ENCODE results near the gene PDZD4.

DNA sequence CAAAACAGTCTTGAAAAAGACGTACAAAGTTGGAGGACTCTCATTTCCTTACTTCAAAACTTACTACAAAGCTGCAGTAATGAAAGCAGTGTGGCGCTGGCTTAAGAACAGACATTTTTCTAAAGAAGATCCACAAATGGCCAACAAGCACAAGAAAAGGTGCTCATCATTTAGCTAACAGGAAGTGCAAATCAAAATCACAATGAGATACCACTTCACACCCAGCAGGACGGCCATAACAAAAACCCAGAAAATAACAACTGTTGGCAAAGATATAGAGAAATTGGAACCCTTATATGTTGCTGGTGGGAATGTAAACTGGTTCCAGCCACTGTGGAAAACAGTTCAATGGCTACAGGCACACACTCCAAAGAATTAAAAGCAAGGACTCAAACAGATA lies 3.3 kb downstream of the PDZD4 start:
- TF ChIP-seq EP300 (IDR thresholded peaks at IDR 0.05) (no peak), POLR2AphosphoS5 (IDR thresholded peaks at IDR 0.05) (no peak), POLR2A (IDR thresholded peaks at IDR 0.05; ENCODE audit: low read depth) (no peak)
- TF ChIP-seq, protein P1, sequence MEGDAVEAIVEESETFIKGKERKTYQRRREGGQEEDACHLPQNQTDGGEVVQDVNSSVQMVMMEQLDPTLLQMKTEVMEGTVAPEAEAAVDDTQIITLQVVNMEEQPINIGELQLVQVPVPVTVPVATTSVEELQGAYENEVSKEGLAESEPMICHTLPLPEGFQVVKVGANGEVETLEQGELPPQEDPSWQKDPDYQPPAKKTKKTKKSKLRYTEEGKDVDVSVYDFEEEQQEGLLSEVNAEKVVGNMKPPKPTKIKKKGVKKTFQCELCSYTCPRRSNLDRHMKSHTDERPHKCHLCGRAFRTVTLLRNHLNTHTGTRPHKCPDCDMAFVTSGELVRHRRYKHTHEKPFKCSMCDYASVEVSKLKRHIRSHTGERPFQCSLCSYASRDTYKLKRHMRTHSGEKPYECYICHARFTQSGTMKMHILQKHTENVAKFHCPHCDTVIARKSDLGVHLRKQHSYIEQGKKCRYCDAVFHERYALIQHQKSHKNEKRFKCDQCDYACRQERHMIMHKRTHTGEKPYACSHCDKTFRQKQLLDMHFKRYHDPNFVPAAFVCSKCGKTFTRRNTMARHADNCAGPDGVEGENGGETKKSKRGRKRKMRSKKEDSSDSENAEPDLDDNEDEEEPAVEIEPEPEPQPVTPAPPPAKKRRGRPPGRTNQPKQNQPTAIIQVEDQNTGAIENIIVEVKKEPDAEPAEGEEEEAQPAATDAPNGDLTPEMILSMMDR (IDR thresholded peaks at IDR 0.05): no peak
